Mucosa of descending colon (tissue), 3 donors: ENCODE results near the gene NR1I3. TPM values are rescaled to one million over a fixed set of nuclear protein-coding genes. Genes with fewer than 3 reads are reported as not detected.

Experiments
- ATAC-seq: fragments of 200-7000 bp; cut with Tn5 transposase; one replicate; pipeline ENCODE4 v1.9.1; 2020; ENCODE audit warnings: mild to moderate bottlenecking, moderate library complexity
- DNase-seq, 3 donors: peaks; one replicate each; pipeline ENCODE4 v3.0.0-alpha.2; 2020
- H3K36me3 ChIP-seq: fragments of 200-600 bp; one replicate; pipeline ENCODE4 v1.8.0; 2021; ENCODE audit warnings: low read depth, mild to moderate bottlenecking
- H3K4me1 ChIP-seq: fragments of 200-600 bp; one replicate; pipeline ENCODE4 v1.8.0; 2021; ENCODE audit warnings: low read depth, mild to moderate bottlenecking
- H3K4me3 ChIP-seq: fragments of 200-600 bp; one replicate; pipeline ENCODE4 v1.8.0; 2021; ENCODE audit warnings: mild to moderate bottlenecking
- H3K9me3 ChIP-seq: fragments of 200-600 bp; one replicate; pipeline ENCODE4 v1.8.0; 2021; ENCODE audit warnings: mild to moderate bottlenecking
- CTCF ChIP-seq: fragments of 200-600 bp; IDR thresholded peaks from one replicate; pipeline ENCODE4 v1.8.0; 2022; ENCODE audit warnings: antibody characterized with exemption, mild to moderate bottlenecking
- intact Hi-C, 2 donors: fragments of 100-400 bp; cut with DNase I in 1 of 2; cut with micrococcal nuclease in 1 of 2; formaldehyde crosslinking; loops; one replicate each; pipeline versions ENCODE4 v1.11.0 to v1.11.1; 2022; cut with DNase I, micrococcal nuclease
- total RNA-seq, 3 donors: library from RNA; stranded (reverse); fragmentation: NEBNext Ultra II Directional in 2 of 3; extraction: Animal tissue kit (Norgen Biotek cat#: 25700) in 2 of 3; gene quantifications; one replicate each; pipeline versions ENCODE4 v1.2.1 to v1.2.4, GENCODE V29; 2021 to 2023
- donor health status: DM: no; HTN: no; CAD: no; lungs with moderate emphysema.
- donor health status: DM: no; HTN: no; CAD: no.
- donor health status: DM: no; HTN: yes; CAD: no.

The NR1I3 gene
- total RNA-seq, 3 donors from 2014 or later: not detected

GRCh38 chr1:161197560-161198193 is 40.3 kb downstream of the NR1I3 start:
- intact Hi-C loops: loop anchor here in 1 of 2 donors (10.0 kb wide), 1 partner anchor 187 kb away; no protein-coding TSS in a partner anchor
- no peak for ATAC-seq
- peaks cover 13% of the 10 kb centered on the region for H3K4me1 ChIP-seq

DNA sequence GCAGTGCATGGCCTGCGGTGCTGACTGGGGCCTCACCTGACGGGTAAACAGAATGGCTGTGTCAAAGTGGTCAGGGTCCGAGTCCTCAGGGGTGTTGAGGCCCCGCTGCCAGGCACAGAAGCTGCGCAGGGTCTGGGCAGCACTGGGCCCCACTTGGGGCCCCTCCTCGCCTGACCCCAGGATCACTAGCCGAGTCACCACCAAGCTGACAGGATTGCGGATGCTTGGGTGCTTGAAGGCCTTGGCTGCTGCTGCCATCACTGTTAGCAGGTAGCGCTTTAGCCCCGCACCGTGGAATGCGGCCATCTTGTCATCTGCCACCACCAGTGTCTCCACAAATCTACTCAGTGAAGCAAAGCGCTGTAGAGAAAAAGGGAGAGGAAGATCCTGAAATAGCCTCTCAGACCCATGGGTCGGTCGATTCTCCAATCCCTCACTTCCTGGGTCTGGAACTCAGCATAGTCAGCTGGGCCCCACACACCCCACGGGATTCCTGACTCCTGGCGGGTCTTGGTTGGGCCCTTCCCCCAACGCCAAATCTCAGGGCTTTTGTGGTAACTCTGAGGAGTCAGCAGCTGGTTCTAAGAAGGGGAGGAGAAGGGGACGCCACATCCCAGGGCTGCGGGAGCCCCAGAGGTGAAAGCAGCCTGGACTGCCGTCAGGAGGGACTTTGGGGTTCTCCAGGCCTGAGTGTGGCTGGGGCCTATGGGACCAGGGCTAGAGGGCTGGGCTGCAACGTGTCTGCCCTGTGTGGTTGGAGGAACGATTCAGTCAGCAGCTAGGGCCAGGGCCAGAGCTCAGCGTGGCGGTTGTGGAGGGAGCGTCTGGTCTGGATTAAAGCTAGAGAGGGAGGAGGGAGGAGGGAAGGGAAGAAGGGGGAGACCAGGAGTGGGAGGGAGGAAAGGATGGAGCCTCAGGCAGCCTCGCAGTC is 41.2 kb downstream of the NR1I3 start:
- H3K4me3 ChIP-seq: no peak overlapping the region
- ATAC-seq (no peak), DNase-seq (peak in 1 of 3 donors; percentile 62)
- TF ChIP-seq CTCF: no peak
- peaks cover 10% of the 10 kb centered on the region for H3K4me1 ChIP-seq
- no peaks in the 10 kb centered on the region for H3K9me3 ChIP-seq
- intact Hi-C loops: loop anchor here in 1 of 2 donors (10.0 kb wide), 1 partner anchor 188 kb away; no protein-coding TSS in a partner anchor
- no peaks in the 10 kb centered on the region for H3K36me3 ChIP-seq

More at GRCh38 chr1:161197560-161198193, 40.3 kb downstream of the NR1I3 start:
- Histone ChIP-seq H3K9me3 (no peaks in the 10 kb centered on the region), H3K4me3 (no peak overlapping the region), H3K36me3 (no peaks in the 10 kb centered on the region)
- no peak for DNase-seq
- no peak for TF ChIP-seq CTCF

- Histone ChIP-seq H3K36me3 (no peaks in the 10 kb centered on the region), H3K9me3 (no peaks in the 10 kb centered on the region), H3K4me1 (peaks cover 4% of the 10 kb centered on the region), H3K4me3 (no peak overlapping the region)
- no peak for TF ChIP-seq CTCF
- DNase-seq: no peak
- no peak for ATAC-seq
- intact Hi-C loops: loop anchor here in 1 of 2 donors (10.0 kb wide), 1 partner anchor 189 kb away; no protein-coding TSS in a partner anchor
Measured at GRCh38 chr1:161196111-161196510, 41.9 kb downstream of the NR1I3 start.

GRCh38 chr1:161195171-161195570 is 42.8 kb downstream of the NR1I3 start:
- DNase-seq: no peak
- intact Hi-C loops: loop anchor here in 1 of 2 donors (10.0 kb wide), 1 partner anchor 190 kb away; no protein-coding TSS in a partner anchor
- no peak overlapping the region for H3K4me3 ChIP-seq
- no peak for ATAC-seq
- no peaks in the 10 kb centered on the region for H3K9me3 ChIP-seq
- H3K4me1 ChIP-seq: peaks cover 2% of the 10 kb centered on the region
- no peaks in the 10 kb centered on the region for H3K36me3 ChIP-seq
- TF ChIP-seq CTCF: no peak

DNA sequence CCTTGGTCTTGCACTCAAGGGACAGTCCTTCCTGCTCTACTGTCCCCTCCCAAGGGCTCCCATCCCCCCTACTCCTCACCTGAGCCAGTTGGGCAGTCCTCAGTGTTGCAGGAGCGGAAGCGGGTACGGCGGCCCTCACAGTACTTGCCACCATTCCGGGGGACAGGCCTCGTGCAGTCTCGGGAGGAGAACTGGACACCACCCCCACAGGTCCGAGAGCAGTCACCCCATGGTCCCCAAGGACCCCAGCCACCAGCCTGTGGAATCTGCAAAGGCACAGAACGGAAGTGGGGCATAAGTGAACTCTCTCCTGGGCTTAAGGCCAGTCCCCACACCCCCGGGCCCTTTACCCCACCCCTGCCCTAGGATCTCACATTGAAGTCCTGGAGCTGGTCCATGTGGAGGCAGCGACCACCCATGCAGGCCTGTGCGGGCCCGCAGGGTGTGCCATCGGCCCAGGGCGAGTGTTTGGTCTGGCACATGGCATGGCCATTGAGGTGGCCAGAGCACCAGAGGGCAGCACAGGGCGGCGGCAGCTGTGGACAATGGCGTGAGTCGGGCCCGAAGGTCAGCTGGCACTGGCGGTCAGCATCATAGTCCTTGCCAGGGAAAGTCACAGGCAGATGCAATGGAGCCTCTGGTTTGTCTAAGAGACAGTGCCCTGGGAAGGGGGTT is 44.3 kb downstream of the NR1I3 start:
- ATAC-seq (no peak), DNase-seq (peak in 1 of 3 donors; percentile 16)
- TF ChIP-seq CTCF: no peak
- no peaks in the 10 kb centered on the region for H3K9me3 ChIP-seq
- intact Hi-C loops: loop anchor here in 1 of 2 donors (10.0 kb wide), 1 partner anchor 191 kb away; no protein-coding TSS in a partner anchor
- H3K4me1 ChIP-seq: peaks cover 2% of the 10 kb centered on the region
- no peak overlapping the region for H3K4me3 ChIP-seq
- no peaks in the 10 kb centered on the region for H3K36me3 ChIP-seq
